ENCODE results near the gene DAPK2. TPM values are rescaled to one million over a fixed set of nuclear protein-coding genes. Genes with fewer than 3 reads are reported as not detected.

Gene DAPK2
- total RNA-seq, 3 donors from 2014 or later = 32.0 to 82.0 (median 35.5) TPM

DNA sequence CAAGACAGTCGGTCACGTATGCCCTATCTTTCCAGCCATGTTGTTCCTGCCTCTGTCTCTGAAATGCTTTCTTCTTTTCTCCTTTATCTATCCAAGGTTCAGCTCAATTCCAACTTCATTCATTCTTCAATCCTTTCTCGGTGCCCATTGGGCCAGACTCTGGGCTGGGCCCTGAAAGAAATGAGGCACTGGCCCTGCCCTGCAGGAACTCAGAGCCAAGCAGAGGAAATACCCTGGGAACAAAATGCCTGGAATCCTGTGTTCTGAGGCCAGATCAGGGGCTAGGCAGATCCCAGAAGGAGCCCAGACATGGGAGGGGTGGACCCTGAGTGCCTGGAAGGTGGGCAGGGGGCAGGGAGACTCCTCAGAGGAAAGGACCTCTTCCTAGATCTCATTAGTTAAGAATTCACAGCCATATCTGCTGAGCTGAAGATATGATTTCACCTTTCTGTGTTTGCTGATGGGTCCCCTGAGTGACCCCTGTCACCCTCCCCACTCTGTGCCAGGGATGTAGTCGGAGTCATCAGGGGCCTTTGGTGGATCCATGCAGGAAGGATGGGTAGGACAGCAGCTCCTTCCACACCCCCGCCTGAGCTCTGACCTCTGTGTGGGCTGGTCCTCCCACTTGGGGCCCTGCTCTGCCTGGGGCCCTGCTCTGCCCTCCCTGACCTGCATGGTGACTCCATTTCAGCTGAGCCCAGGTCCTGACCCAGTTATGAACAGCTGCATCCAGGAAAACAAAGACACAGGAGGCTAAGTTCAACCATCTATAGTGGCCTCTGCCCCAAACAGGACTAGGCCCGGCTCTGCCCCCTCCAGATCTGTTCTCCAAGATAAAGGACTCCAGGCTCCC, 5.3 kb upstream of the DAPK2 start:
- DNase-seq (no peak), ATAC-seq (no peak)
- Histone ChIP-seq H3K36me3 (ENCODE audit: low read depth) (no peaks in the 10 kb centered on the region), H3K4me1 (ENCODE audit: low read depth) (peaks cover 5% of the 10 kb centered on the region), H3K4me3 (no peak overlapping the region), H3K9me3 (no peaks in the 10 kb centered on the region)
- TF ChIP-seq, protein P1, sequence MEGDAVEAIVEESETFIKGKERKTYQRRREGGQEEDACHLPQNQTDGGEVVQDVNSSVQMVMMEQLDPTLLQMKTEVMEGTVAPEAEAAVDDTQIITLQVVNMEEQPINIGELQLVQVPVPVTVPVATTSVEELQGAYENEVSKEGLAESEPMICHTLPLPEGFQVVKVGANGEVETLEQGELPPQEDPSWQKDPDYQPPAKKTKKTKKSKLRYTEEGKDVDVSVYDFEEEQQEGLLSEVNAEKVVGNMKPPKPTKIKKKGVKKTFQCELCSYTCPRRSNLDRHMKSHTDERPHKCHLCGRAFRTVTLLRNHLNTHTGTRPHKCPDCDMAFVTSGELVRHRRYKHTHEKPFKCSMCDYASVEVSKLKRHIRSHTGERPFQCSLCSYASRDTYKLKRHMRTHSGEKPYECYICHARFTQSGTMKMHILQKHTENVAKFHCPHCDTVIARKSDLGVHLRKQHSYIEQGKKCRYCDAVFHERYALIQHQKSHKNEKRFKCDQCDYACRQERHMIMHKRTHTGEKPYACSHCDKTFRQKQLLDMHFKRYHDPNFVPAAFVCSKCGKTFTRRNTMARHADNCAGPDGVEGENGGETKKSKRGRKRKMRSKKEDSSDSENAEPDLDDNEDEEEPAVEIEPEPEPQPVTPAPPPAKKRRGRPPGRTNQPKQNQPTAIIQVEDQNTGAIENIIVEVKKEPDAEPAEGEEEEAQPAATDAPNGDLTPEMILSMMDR (IDR thresholded peaks at IDR 0.05) = no peak
- intact Hi-C loops (cut with DNase I, micrococcal nuclease) = no loop called here

- no peak for ATAC-seq
- TF ChIP-seq, protein P1 (IDR thresholded peaks at IDR 0.05) = no peak
- intact Hi-C loops (cut with DNase I, micrococcal nuclease) = no loop called here
These were observed 4.8 kb upstream of the DAPK2 start for GRCh38 chr15:64051093-64051402.

GRCh38 chr15:64050281-64051092, 4.2 kb upstream of the DAPK2 start:
- intact Hi-C loops (cut with DNase I, micrococcal nuclease) = no loop called here
- TF ChIP-seq, protein P1 (IDR thresholded peaks at IDR 0.05) = no peak
- ATAC-seq = peak; percentile 42
- H3K4me3 ChIP-seq = no peak overlapping the region
- peak in 2 of 3 donors; percentile 42 to 45 for DNase-seq
- H3K9me3 ChIP-seq = no peaks in the 10 kb centered on the region
- H3K4me1 ChIP-seq (ENCODE audit: low read depth) = peaks cover 5% of the 10 kb centered on the region
- H3K36me3 ChIP-seq (ENCODE audit: low read depth) = no peaks in the 10 kb centered on the region

More at GRCh38 chr15:64051093-64051402, 4.8 kb upstream of the DAPK2 start:
- no peak overlapping the region for H3K4me3 ChIP-seq
- H3K9me3 ChIP-seq = no peaks in the 10 kb centered on the region
- H3K4me1 ChIP-seq (ENCODE audit: low read depth) = peaks cover 5% of the 10 kb centered on the region
- no peak for DNase-seq
- no peaks in the 10 kb centered on the region for H3K36me3 ChIP-seq (ENCODE audit: low read depth)

GRCh38 chr15:64048781-64049460, 2.6 kb upstream of the DAPK2 start:
- Histone ChIP-seq H3K4me1 (ENCODE audit: low read depth) (peaks cover 5% of the 10 kb centered on the region), H3K36me3 (ENCODE audit: low read depth) (no peaks in the 10 kb centered on the region), H3K4me3 (no peak overlapping the region), H3K9me3 (no peaks in the 10 kb centered on the region)
- TF ChIP-seq, protein P1 (IDR thresholded peaks at IDR 0.05) = no peak
- intact Hi-C loops (cut with DNase I, micrococcal nuclease) = loop anchor here (10.0 kb wide), 2 partner anchors 104 to 304 kb away; no protein-coding TSS in a partner anchor
- ATAC-seq (no peak), DNase-seq (no peak)

- H3K36me3 ChIP-seq (ENCODE audit: low read depth) = no peaks in the 10 kb centered on the region
- ATAC-seq = peak; percentile 46
- TF ChIP-seq, protein P1 (IDR thresholded peaks at IDR 0.05) = no peak
- peak overlapping the region; percentile 57 for H3K4me3 ChIP-seq
- peak in 2 of 3 donors; percentile 46 to 65 for DNase-seq
- peaks cover 5% of the 10 kb centered on the region for H3K4me1 ChIP-seq (ENCODE audit: low read depth)
- intact Hi-C loops (cut with DNase I, micrococcal nuclease) = loop anchor here (10.0 kb wide), 2 partner anchors 101 to 301 kb away; no protein-coding TSS in a partner anchor
- H3K9me3 ChIP-seq = no peaks in the 10 kb centered on the region
These were observed 388 bp downstream of the DAPK2 start for GRCh38 chr15:64045774-64046420.

All from mucosa of descending colon (tissue), 3 donors.